SK-N-SH (cell line): Measurements from ENCODE around the gene RAB6C. TPM values are rescaled to one million over a fixed set of nuclear protein-coding genes. Genes with fewer than 3 reads are reported as not detected.
"Not testable (repeated sequence)": the region's sequence is repeated elsewhere in the genome, so short reads cannot be mapped to it uniquely, and the experiment has no call there.

Source experiments
- CTCF ChIA-PET: fragments of 300-600, 350-600 bp; formaldehyde crosslinking; extraction: SDS; loops from one replicate; lab custom pipeline; 2021; lab: Yijun Ruan, JAX
- POLR2A ChIA-PET: fragments of 350-600 bp; sonication (Branson Sonifier 250); formaldehyde crosslinking; extraction: SDS; loops from one replicate; lab custom pipeline; 2020; ENCODE audit warnings: antibody characterized with exemption, inconsistent platforms; lab: Yijun Ruan, JAX
- DNase-seq: peaks from one replicate; pipeline ENCODE4 v3.0.0; 2012
- H2AFZ ChIP-seq: fragments of 200-600 bp; sonication (generic); 2 replicates; pipeline ENCODE4 v1.8.1; 2016; ENCODE audit warnings: antibody characterized with exemption, mild to moderate bottlenecking, low read depth
- H3F3A ChIP-seq: fragments of 200-600 bp; sonication (generic); replicated peaks from 2 replicates; pipeline ENCODE3; 2016; ENCODE audit warnings: antibody characterized with exemption, mild to moderate bottlenecking; ENCODE audit not compliant: insufficient read depth
- H3K27ac ChIP-seq, 2 experiments: fragments of 200-500 bp in 1 of 2; fragments of 200-600 bp in 1 of 2; sonication (Bioruptor generic) in 1 of 2; sonication (generic), shearing (Covaris generic) in 1 of 2; 2 replicates each; pipeline versions ENCODE4 v1.5.1 to v1.6.1; 2014 to 2016; ENCODE audit warnings: low read depth in 2 of 2, inconsistent platforms in 1 of 2, low read length in 1 of 2, mild to moderate bottlenecking in 1 of 2, mixed read lengths in 1 of 2
- H3K27me3 ChIP-seq: fragments of 200-600 bp; sonication (generic), shearing (Covaris generic); 2 replicates; pipeline ENCODE4 v1.6.1; 2016; ENCODE audit warnings: mixed run types; ENCODE audit not compliant: insufficient read depth
- H3K36me3 ChIP-seq, 2 experiments: fragments of 200-500 bp in 1 of 2; fragments of 200-600 bp in 1 of 2; sonication (Bioruptor generic) in 1 of 2; sonication (generic) in 1 of 2; replicated peaks in 1 of 2; 2 replicates each; pipeline versions ENCODE3 to v1.5.1; 2014 to 2016; ENCODE audit warnings: low read length in 1 of 2, mild to moderate bottlenecking in 1 of 2; ENCODE audit not compliant: insufficient read depth in 2 of 2, control insufficient read depth in 1 of 2
- H3K4me1 ChIP-seq, 2 experiments: fragments of 200-500 bp in 1 of 2; fragments of 200-600 bp in 1 of 2; sonication (Bioruptor generic) in 1 of 2; sonication (generic), shearing (Covaris generic) in 1 of 2; 2 replicates each; pipeline versions ENCODE4 v1.5.1 to v1.6.1; 2014 to 2016; ENCODE audit warnings: low read depth in 1 of 2, low read length in 1 of 2, mixed run types in 1 of 2; ENCODE audit not compliant: insufficient read depth in 2 of 2, control insufficient read depth in 1 of 2
- H3K4me2 ChIP-seq: fragments of 200-600 bp; sonication (generic), shearing (Covaris generic); 2 replicates; pipeline ENCODE4 v1.6.1; 2017; ENCODE audit warnings: mixed run types
- H3K4me3 ChIP-seq, 2 experiments: fragments of 200-500 bp in 1 of 2; fragments of 200-600 bp in 1 of 2; sonication (Bioruptor generic) in 1 of 2; sonication (generic), shearing (Covaris generic) in 1 of 2; 2 replicates each; pipeline versions ENCODE4 v1.5.1 to v1.8.1; 2014 to 2016; ENCODE audit warnings: low read depth in 2 of 2, inconsistent platforms in 1 of 2, low read length in 1 of 2, mild to moderate bottlenecking in 1 of 2, mixed read lengths in 1 of 2, moderate library complexity in 1 of 2
- H3K79me2 ChIP-seq: fragments of 200-600 bp; sonication (generic); 2 replicates; pipeline ENCODE4 v1.8.1; 2017; ENCODE audit warnings: mild to moderate bottlenecking; ENCODE audit not compliant: insufficient read depth
- H3K9ac ChIP-seq: fragments of 200-600 bp; sonication (generic); 2 replicates; pipeline ENCODE4 v1.6.1; 2017; ENCODE audit warnings: mixed run types
- H3K9me2 ChIP-seq: fragments of 200-600 bp; sonication (generic); 2 replicates; pipeline ENCODE4 v1.6.1; 2017; ENCODE audit warnings: mixed run types
- H3K9me3 ChIP-seq: fragments of 200-600 bp; sonication (generic); 2 replicates; pipeline ENCODE4 v1.6.1; 2017; ENCODE audit warnings: mixed run types, mild to moderate bottlenecking, moderate library complexity
- H4K20me1 ChIP-seq: fragments of 200-600 bp; sonication (generic); 2 replicates; pipeline ENCODE4 v1.6.1; 2017; ENCODE audit warnings: mild to moderate bottlenecking, mixed run types; ENCODE audit not compliant: insufficient read depth
- FOXJ3 ChIP-seq: sonication (generic); formaldehyde crosslinking; IDR thresholded peaks from 2 replicates; pipeline ENCODE4 v1.5.1; 2020; ENCODE audit warnings: mild to moderate bottlenecking, missing genetic modification reagents
- GATA2 ChIP-seq: sonication (generic); formaldehyde crosslinking; IDR thresholded peaks from 2 replicates; pipeline ENCODE4 v1.5.0; 2020; ENCODE audit warnings: mild to moderate bottlenecking, missing genetic modification reagents
- NRF1 ChIP-seq: IDR thresholded peaks from 2 replicates; pipeline ENCODE4 v1.6.1; 2012; ENCODE audit warnings: low read depth, mild to moderate bottlenecking, low read length
- TAF1 ChIP-seq: IDR thresholded peaks from 2 replicates; pipeline ENCODE4 v1.6.1; 2012; ENCODE audit warnings: low read depth, mild to moderate bottlenecking, low read length, moderate library complexity, borderline replicate concordance
- YY1 ChIP-seq: IDR thresholded peaks from 2 replicates; pipeline ENCODE4 v1.4.0; 2012; ENCODE audit warnings: low read depth, mild to moderate bottlenecking
- WGBS: methylation state at CpG from one replicate; pipeline ENCODE4 v1.1.6; 2017; ENCODE audit warnings: low lambda C conversion rate; 5-methylcytosine and 5-hydroxymethylcytosine counted together
- polyA plus RNA-seq, 3 experiments: library from polyadenylated mRNA; depleted of rRNA; stranded (reverse); fragments of >200 nt; gene quantifications; 2 replicates each; pipeline ENCODE4 v1.2.3, GENCODE V29; 2012
- TF ChIP-seq, protein P1 (sequence below): IDR thresholded peaks from 2 replicates; pipeline ENCODE4; 2012
- TF ChIP-seq, protein P2 (sequence below): fragments of 150-350 bp; IDR thresholded peaks from 2 replicates; pipeline ENCODE4 v1.6.1; 2017; ENCODE audit warnings: antibody characterized with exemption, low read length, low read depth, borderline replicate concordance

The RAB6C gene
- 0.02 and 0.05 TPM in 2 replicates for polyA plus RNA-seq (2012; rRNA removed)
- polyA plus RNA-seq (2012; cell fraction: cytosol; rRNA removed), result 0.08 and 0.09 TPM in 2 replicates
- polyA plus RNA-seq (2012; cell fraction: nucleus; rRNA removed), result 0.02 and 0.06 TPM in 2 replicates

DNA sequence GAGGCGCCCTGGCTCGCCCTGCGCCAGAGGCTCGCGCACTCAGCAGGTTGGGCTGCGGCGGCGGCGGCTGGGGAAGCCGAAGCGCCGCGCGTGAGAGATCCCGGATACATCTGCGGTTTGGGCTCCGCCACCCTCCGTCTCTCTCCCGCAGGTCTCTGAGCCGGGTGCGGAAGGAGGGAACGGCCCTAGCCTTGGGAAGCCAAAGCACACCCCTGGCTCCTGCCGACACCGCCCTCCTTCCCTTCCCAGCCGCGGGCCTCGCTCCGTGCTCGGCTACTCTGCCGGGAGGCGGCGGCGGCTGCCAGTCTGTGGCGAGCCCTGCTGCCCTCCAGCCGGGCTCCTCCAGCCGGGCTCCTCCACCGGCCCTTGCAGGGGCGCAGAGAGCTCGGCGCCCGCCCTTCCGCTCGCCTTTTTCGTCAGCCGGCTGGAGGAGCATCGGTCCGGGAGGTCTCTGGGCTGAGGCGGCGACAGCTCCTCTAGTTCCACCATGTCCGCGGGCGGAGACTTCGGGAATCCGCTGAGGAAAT lies at the start of gene RAB6C:
Gene RAB6C (plus strand): TSS at position 38 of the 527 bp plus-strand sequence. CDS start 450 bp downstream, at position 488.
- peak within 1 kb of the TSS in 1 of 2 experiments; percentile 77; a peak in 2 of 4 replicates for H3K27ac ChIP-seq
- WGBS, result 4% methylated on average over 42 of the region's 54 CpGs

DNA sequence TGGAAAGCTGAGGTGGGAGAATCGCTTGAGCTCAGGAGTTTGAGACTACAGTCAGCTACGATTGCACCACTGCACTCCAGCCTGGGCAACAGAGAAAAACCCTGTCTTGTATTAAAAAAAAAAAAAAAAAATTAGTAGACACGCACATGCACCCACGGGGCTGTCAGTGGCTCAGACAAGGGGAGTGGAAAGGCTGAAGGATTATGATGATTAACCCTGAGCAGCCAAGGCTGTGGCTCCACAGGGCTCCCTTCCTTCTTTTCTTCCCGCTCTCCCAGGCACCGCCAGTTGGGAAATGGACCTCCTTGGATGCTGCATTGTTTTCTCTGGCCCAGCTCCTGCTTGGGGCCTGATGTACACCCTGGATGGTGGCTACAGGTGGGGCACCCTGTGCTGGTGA lies 49.0 kb upstream of the RAB6C start:
- Histone ChIP-seq H3F3A (no peaks in the 10 kb centered on the region), H3K4me2 (no peak overlapping the region), H3K27me3 (no peaks in the 10 kb centered on the region), H3K79me2 (no peaks in the 10 kb centered on the region), H3K9me2 (no peaks in the 10 kb centered on the region), H3K4me1 (peaks cover 0 to 37% of the 10 kb centered on the region in 2 experiments; a peak in 1 of 4 replicates), H2AFZ (no peak overlapping the region), H3K4me3 (no peak overlapping the region), H3K36me3 (no peaks in the 10 kb centered on the region), H4K20me1 (no peaks in the 10 kb centered on the region), H3K27ac (peak overlapping the region in 1 of 2 experiments; percentile 89; a peak in 2 of 4 replicates), H3K9ac (no peak overlapping the region), H3K9me3 (no peaks in the 10 kb centered on the region)
- no peak for DNase-seq
- CTCF ChIA-PET, result interaction anchor here (1.3 kb wide), 1 partner anchor 407 kb away, joined by 4 read pairs; no protein-coding TSS in a partner anchor
- TF ChIP-seq, protein P1, sequence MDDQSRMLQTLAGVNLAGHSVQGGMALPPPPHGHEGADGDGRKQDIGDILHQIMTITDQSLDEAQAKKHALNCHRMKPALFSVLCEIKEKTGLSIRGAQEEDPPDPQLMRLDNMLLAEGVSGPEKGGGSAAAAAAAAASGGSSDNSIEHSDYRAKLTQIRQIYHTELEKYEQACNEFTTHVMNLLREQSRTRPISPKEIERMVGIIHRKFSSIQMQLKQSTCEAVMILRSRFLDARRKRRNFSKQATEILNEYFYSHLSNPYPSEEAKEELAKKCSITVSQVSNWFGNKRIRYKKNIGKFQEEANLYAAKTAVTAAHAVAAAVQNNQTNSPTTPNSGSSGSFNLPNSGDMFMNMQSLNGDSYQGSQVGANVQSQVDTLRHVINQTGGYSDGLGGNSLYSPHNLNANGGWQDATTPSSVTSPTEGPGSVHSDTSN, result no peak
- no peak for TF ChIP-seq GATA2
- TF ChIP-seq TAF1, result no peak
- TF ChIP-seq, protein P2, sequence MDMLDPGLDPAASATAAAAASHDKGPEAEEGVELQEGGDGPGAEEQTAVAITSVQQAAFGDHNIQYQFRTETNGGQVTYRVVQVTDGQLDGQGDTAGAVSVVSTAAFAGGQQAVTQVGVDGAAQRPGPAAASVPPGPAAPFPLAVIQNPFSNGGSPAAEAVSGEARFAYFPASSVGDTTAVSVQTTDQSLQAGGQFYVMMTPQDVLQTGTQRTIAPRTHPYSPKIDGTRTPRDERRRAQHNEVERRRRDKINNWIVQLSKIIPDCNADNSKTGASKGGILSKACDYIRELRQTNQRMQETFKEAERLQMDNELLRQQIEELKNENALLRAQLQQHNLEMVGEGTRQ, result no peak
- no peak for TF ChIP-seq YY1
- TF ChIP-seq FOXJ3 (CRISPR knock-in tag), result no peak
- WGBS, result 44% methylated on average over 6 of the region's 6 CpGs
- POLR2A ChIA-PET, result interaction anchor here (0.9 to 2.3 kb wide), 4 partner anchors 52 to 412 kb away, joined by 3 to 12 read pairs (median 4); partner anchors contain the start of genes IMP4, MZT2B and SMPD4

More for the DNA sequence above, at the start of gene RAB6C:
- H3K79me2 ChIP-seq, H3F3A ChIP-seq, H3K36me3 ChIP-seq, POLR2A ChIA-PET, H4K20me1 ChIP-seq, H3K9ac ChIP-seq, H3K9me3 ChIP-seq, H3K27me3 ChIP-seq, CTCF ChIA-PET, H2AFZ ChIP-seq, H3K9me2 ChIP-seq, H3K4me1 ChIP-seq: not testable (repeated sequence)
- TF ChIP-seq NRF1, result 0 out of 2 replicates have a peak, but pooled peaks have one; percentile 9
- Histone ChIP-seq H3K4me3 (peak within 1 kb of the TSS in 1 of 2 experiments; percentile 46; a peak in 2 of 4 replicates), H3K4me2 (peak within 1 kb of the TSS; percentile 71)
- DNase-seq, result peak; percentile 67

DNA sequence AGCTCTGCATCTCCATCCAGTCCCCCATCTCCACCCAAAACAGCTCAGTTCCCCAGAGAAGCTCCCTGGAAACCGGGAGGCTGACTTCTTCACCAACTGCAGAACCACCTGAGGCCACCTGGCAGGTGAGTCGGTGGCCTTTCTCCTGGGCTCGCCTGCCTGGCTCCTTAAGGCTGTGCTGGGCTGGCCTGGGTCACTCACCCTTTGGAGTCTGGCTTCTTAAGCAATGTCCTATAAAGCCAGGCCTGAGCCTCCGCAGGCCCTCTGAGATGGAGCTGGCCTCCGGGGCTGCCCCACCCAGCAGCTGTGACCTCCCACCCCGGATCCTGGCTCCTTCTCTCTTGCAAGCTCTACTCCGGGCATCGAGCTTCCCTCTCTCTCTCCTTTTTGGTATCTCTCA lies 46.1 kb upstream of the RAB6C start:
- H3K79me2 ChIP-seq, H3K9me3 ChIP-seq, H3K9me2 ChIP-seq, DNase-seq, H3K9ac ChIP-seq, H3K27me3 ChIP-seq, H3K36me3 ChIP-seq, H3K4me2 ChIP-seq, H3K27ac ChIP-seq, H3F3A ChIP-seq, H4K20me1 ChIP-seq, H3K4me3 ChIP-seq: not testable (repeated sequence)
- WGBS, result 42% methylated on average over 6 of the region's 8 CpGs
- ChIA-PET POLR2A (interaction anchor here (0.9 kb wide), 1 partner anchor 408 kb away, joined by 3 read pairs; a partner anchor contains a TSS), CTCF (interaction anchor here (1.6 kb wide), 1 partner anchor 10 kb away, joined by 6 read pairs; no protein-coding TSS in a partner anchor)
- Histone ChIP-seq H3K4me1 (peaks cover 0 to 34% of the 10 kb centered on the region in 2 experiments; a peak in 1 of 4 replicates), H2AFZ (peak overlapping the region; percentile 29; the same call in 1 of the 2 replicates)
